Stomach (tissue), 4 donors: ENCODE results near the gene ZNF692.

ENCODE experiments used
- CTCF ChIP-seq, 7 experiments: fragments of 450-650 bp in 4 of 7; fragments of 200-600 bp in 3 of 7; sonication (generic) in 3 of 7; IDR thresholded peaks; one replicate each; pipeline ENCODE4 v1.5.1; 2016 to 2019; ENCODE audit warnings: antibody characterized with exemption in 7 of 7, control low read depth in 2 of 7, mild to moderate bottlenecking in 1 of 7
- EP300 ChIP-seq: sonication (generic); formaldehyde crosslinking; IDR thresholded peaks from one replicate; pipeline ENCODE4 v1.6.1; 2017; ENCODE audit warnings: antibody characterized with exemption
- POLR2A ChIP-seq, 4 donors: fragments of 450-650 bp; IDR thresholded peaks; one replicate each; pipeline ENCODE4 v1.6.1; 2016; ENCODE audit warnings: antibody characterized with exemption in 4 of 4, control low read depth in 2 of 4, mild to moderate bottlenecking in 1 of 4, moderate library complexity in 1 of 4
- POLR2AphosphoS5 ChIP-seq, 3 donors: sonication (generic); formaldehyde crosslinking; IDR thresholded peaks; one replicate each; pipeline ENCODE4 v1.6.1; 2016; ENCODE audit warnings: antibody characterized with exemption in 3 of 3

- no peak for TF ChIP-seq POLR2A (IDR thresholded peaks at IDR 0.05)
- TF ChIP-seq CTCF (IDR thresholded peaks at IDR 0.05): no peak
- TF ChIP-seq POLR2AphosphoS5 (IDR thresholded peaks at IDR 0.05): no peak
- TF ChIP-seq EP300: no peak
Measured at GRCh38 chr1:248813546-248813945, 45.3 kb downstream of the ZNF692 start.
